Neural cell (in vitro differentiated cells): ENCODE data around the gene KLC4. TPM values are rescaled to one million over a fixed set of nuclear protein-coding genes. Genes with fewer than 3 reads are reported as not detected.

Experiments used
- H2AFZ ChIP-seq: fragments of 200-600, 300-800 bp; sonication (generic), shearing (Covaris generic); 2 replicates; pipeline ENCODE4 v1.6.0; 2014; ENCODE audit warnings: low read depth, mild to moderate bottlenecking, antibody characterized with exemption, low read length, moderate library complexity
- H3F3A ChIP-seq: fragments of 200-600 bp; shearing (Covaris generic); 2 replicates; pipeline ENCODE4 v1.6.1; 2016; ENCODE audit warnings: mild to moderate bottlenecking, moderate library complexity, mixed read lengths, antibody characterized with exemption, low read length; ENCODE audit not compliant: insufficient read depth, poor library complexity, severe bottlenecking
- H3K27ac ChIP-seq: fragments of 200-600, 300-800 bp; sonication (generic), shearing (Covaris generic); 2 replicates; pipeline ENCODE4 v1.5.1; 2014; ENCODE audit warnings: mild to moderate bottlenecking, low read length, moderate library complexity
- H3K27me3 ChIP-seq: fragments of 300-800, 200-600 bp; sonication (generic), shearing (Covaris generic); 2 replicates; pipeline ENCODE4 v1.6.0; 2014; ENCODE audit warnings: mild to moderate bottlenecking, low read depth, low read length, moderate library complexity; ENCODE audit not compliant: insufficient read depth
- H3K36me3 ChIP-seq: fragments of 300-800, 200-600 bp; sonication (generic), shearing (Covaris generic); 2 replicates; pipeline ENCODE4 v1.5.1; 2014; ENCODE audit warnings: mild to moderate bottlenecking, antibody characterized with exemption, low read length, moderate library complexity; ENCODE audit not compliant: insufficient read depth
- H3K4me2 ChIP-seq: fragments of 300-800, 200-600 bp; sonication (generic), shearing (Covaris generic); 2 replicates; pipeline ENCODE4 v1.6.0; 2014; ENCODE audit warnings: mild to moderate bottlenecking, low read length
- H3K4me3 ChIP-seq: fragments of 300-800, 200-600 bp; sonication (generic), shearing (Covaris generic); 2 replicates; pipeline ENCODE4 v1.5.1; 2014; ENCODE audit warnings: mild to moderate bottlenecking, low read length, moderate library complexity
- H3K79me2 ChIP-seq: fragments of 200-600 bp; shearing (Covaris generic); replicated peaks from 2 replicates; pipeline ENCODE4 v1.6.0; 2014; ENCODE audit warnings: mild to moderate bottlenecking, low read length, moderate library complexity; ENCODE audit not compliant: insufficient read depth
- H3K9ac ChIP-seq: fragments of 300-800, 200-600 bp; sonication (generic), shearing (Covaris generic); 2 replicates; pipeline ENCODE4 v1.6.1; 2016; ENCODE audit warnings: mild to moderate bottlenecking, low read length, mixed read lengths
- H3K9me2 ChIP-seq: fragments of 200-600 bp; shearing (Covaris generic); 2 replicates; pipeline ENCODE4 v1.6.1; 2016; ENCODE audit warnings: mild to moderate bottlenecking, low read length, mixed read lengths; ENCODE audit not compliant: insufficient read depth
- H3K9me3 ChIP-seq: fragments of 200-600, 300-800 bp; sonication (generic), shearing (Covaris generic); 2 replicates; pipeline ENCODE4 v1.6.1; 2016; ENCODE audit warnings: mild to moderate bottlenecking, mixed run types, low read length, moderate library complexity, mixed read lengths
- H4K20me1 ChIP-seq: fragments of 200-600 bp; shearing (Covaris generic); 2 replicates; pipeline ENCODE4 v1.6.1; 2016; ENCODE audit warnings: mild to moderate bottlenecking, mixed run types; ENCODE audit not compliant: insufficient read depth
- EP300 ChIP-seq: fragments of 450-650 bp; conservative IDR thresholded peaks from 2 replicates; pipeline ENCODE4 v1.6.1; 2014; ENCODE audit warnings: antibody characterized with exemption, mild to moderate bottlenecking, moderate library complexity; ENCODE audit not compliant: poor library complexity, severe bottlenecking
- EZH2 ChIP-seq: fragments of 200-600, 300-800 bp; shearing (Covaris generic), sonication (generic); IDR thresholded peaks from 2 replicates; pipeline ENCODE4 v1.6.1; 2014; ENCODE audit warnings: antibody characterized with exemption, low read length, borderline replicate concordance, mild to moderate bottlenecking; ENCODE audit not compliant: insufficient read depth, poor library complexity, severe bottlenecking
- POLR2AphosphoS5 ChIP-seq: IDR thresholded peaks from 2 replicates; pipeline ENCODE4 v1.6.1; 2012
- RAD21 ChIP-seq: fragments of 450-650 bp; conservative IDR thresholded peaks from 2 replicates; pipeline ENCODE4 v1.6.1; 2014; ENCODE audit warnings: antibody characterized with exemption, mild to moderate bottlenecking, moderate library complexity
- REST ChIP-seq: IDR thresholded peaks from 2 replicates; pipeline ENCODE4 v1.6.1; 2012; ENCODE audit warnings: borderline replicate concordance
- SMC3 ChIP-seq: fragments of 450-650 bp; conservative IDR thresholded peaks from 2 replicates; pipeline ENCODE4 v1.6.1; 2014; ENCODE audit warnings: antibody characterized with exemption, mild to moderate bottlenecking, moderate library complexity; ENCODE audit not compliant: poor library complexity
- TAF1 ChIP-seq: IDR thresholded peaks from 2 replicates; pipeline ENCODE4 v1.6.1; 2012; ENCODE audit warnings: low read depth
- polyA plus RNA-seq: library from polyadenylated mRNA; depleted of rRNA; stranded (reverse); fragments of >200 nt; gene quantifications from 2 replicates; pipeline ENCODE4 v1.2.3, GENCODE V29; 2014
- TF ChIP-seq, protein P1 (sequence below): fragments of 450-650 bp; IDR thresholded peaks from 2 replicates; pipeline ENCODE4 v1.5.1; 2014; ENCODE audit warnings: antibody characterized with exemption, mild to moderate bottlenecking, moderate library complexity; ENCODE audit not compliant: poor library complexity, severe bottlenecking

The KLC4 gene
- polyA plus RNA-seq, 1 donor from 2014 or later = 75.3 TPM

DNA sequence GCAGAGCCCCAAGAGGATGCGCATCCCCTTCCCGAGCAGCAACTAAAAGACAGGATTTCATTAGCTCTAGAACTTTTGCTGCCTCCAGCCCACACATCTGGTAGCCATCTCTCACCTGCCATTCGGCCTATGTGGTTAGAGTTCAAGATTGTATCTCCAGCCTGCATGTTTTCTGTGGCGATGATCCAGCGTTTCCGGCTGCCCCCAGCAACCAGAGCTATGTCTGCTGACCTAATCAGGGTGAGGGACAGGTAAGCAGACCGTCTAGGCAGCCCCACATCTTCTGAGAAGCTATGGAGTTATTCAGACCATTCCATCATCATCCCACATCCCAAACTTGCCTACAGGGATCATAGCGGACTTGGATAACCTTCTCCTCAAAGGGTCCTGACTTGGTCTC is 3.5 kb upstream of the KLC4 start:
- Histone ChIP-seq H4K20me1 (no peaks in the 10 kb centered on the region), H3K4me2 (no peak overlapping the region), H2AFZ (no peak overlapping the region), H3K9me2 (no peaks in the 10 kb centered on the region), H3K9ac (no peak overlapping the region), H3K36me3 (no peaks in the 10 kb centered on the region), H3K79me2 (peaks cover 10% of the 10 kb centered on the region), H3K27ac (no peak overlapping the region), H3K27me3 (no peaks in the 10 kb centered on the region), H3F3A (no peaks in the 10 kb centered on the region), H3K9me3 (no peaks in the 10 kb centered on the region), H3K4me3 (no peak overlapping the region)
- TF ChIP-seq TAF1 (no peak), EZH2 (no peak), RAD21 (no peak), EP300 (no peak), SMC3 (no peak)

- Histone ChIP-seq H3K36me3 (no peaks in the 10 kb centered on the region), H4K20me1 (no peaks in the 10 kb centered on the region), H2AFZ (no peak overlapping the region), H3K4me2 (peak overlapping the region; percentile 89), H3K27ac (no peak overlapping the region), H3K4me3 (peak overlapping the region; percentile 84), H3K9me2 (no peaks in the 10 kb centered on the region), H3K27me3 (no peaks in the 10 kb centered on the region), H3K9me3 (no peaks in the 10 kb centered on the region), H3K79me2 (peaks cover 11% of the 10 kb centered on the region), H3F3A (no peaks in the 10 kb centered on the region), H3K9ac (peak overlapping the region; percentile 86)
- TF ChIP-seq TAF1 = no peak
- TF ChIP-seq POLR2AphosphoS5 = no peak
- no peak for TF ChIP-seq EP300
- no peak for TF ChIP-seq SMC3
- no peak for TF ChIP-seq RAD21
- TF ChIP-seq, protein P1, sequence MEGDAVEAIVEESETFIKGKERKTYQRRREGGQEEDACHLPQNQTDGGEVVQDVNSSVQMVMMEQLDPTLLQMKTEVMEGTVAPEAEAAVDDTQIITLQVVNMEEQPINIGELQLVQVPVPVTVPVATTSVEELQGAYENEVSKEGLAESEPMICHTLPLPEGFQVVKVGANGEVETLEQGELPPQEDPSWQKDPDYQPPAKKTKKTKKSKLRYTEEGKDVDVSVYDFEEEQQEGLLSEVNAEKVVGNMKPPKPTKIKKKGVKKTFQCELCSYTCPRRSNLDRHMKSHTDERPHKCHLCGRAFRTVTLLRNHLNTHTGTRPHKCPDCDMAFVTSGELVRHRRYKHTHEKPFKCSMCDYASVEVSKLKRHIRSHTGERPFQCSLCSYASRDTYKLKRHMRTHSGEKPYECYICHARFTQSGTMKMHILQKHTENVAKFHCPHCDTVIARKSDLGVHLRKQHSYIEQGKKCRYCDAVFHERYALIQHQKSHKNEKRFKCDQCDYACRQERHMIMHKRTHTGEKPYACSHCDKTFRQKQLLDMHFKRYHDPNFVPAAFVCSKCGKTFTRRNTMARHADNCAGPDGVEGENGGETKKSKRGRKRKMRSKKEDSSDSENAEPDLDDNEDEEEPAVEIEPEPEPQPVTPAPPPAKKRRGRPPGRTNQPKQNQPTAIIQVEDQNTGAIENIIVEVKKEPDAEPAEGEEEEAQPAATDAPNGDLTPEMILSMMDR = no peak
- TF ChIP-seq REST = no peak
These were observed 900 bp upstream of the KLC4 start for GRCh38 chr6:43058531-43058930.
